PFSK-1 (cell line): ENCODE results near the gene SLC35B4.

ENCODE experiments used
- POLR2AphosphoS5 ChIP-seq: IDR thresholded peaks from 2 replicates; pipeline ENCODE4 v1.6.1; 2012; ENCODE audit warnings: low read depth, mild to moderate bottlenecking, control low read depth, low read length, moderate library complexity
- SIN3A ChIP-seq: IDR thresholded peaks from 2 replicates; pipeline ENCODE4 v1.6.1; 2012; ENCODE audit warnings: mild to moderate bottlenecking, low read length, moderate library complexity, borderline replicate concordance; ENCODE audit not compliant: insufficient read depth
- TAF1 ChIP-seq: IDR thresholded peaks from 2 replicates; pipeline ENCODE4 v1.6.1; 2012; ENCODE audit warnings: low read length, control low read depth, borderline replicate concordance; ENCODE audit not compliant: insufficient read depth
- TF ChIP-seq, protein P1 (sequence below), 2 experiments: IDR thresholded peaks; 2 replicates each; pipeline versions ENCODE4 v1.6.1 to v1.8.0; 2011 to 2012; ENCODE audit warnings: low read depth in 2 of 2, low read length in 2 of 2, control low read depth in 1 of 2, inconsistent platforms in 1 of 2, mild to moderate bottlenecking in 1 of 2, moderate library complexity in 1 of 2; ENCODE audit not compliant: insufficient read depth in 1 of 2

DNA sequence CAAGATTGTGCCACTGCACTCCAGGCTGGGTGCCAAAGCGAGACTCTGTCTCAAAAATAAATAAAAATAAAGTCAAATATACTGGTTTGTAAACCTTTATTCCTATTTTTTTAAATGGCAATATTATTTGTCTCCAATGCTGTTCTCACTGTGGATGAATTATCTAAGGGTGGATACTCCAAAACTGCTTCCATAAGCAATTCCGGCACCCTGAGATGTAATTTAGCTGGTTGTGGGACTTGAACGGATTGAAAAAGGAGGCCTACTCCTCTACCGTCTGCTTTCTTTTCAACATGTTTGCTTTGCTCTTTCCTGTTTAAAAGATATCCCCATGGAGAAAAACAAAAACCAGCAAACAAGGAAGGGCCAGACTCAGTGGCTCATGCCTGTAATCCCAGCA is 54.4 kb downstream of the SLC35B4 start:
- TF ChIP-seq, protein P1, sequence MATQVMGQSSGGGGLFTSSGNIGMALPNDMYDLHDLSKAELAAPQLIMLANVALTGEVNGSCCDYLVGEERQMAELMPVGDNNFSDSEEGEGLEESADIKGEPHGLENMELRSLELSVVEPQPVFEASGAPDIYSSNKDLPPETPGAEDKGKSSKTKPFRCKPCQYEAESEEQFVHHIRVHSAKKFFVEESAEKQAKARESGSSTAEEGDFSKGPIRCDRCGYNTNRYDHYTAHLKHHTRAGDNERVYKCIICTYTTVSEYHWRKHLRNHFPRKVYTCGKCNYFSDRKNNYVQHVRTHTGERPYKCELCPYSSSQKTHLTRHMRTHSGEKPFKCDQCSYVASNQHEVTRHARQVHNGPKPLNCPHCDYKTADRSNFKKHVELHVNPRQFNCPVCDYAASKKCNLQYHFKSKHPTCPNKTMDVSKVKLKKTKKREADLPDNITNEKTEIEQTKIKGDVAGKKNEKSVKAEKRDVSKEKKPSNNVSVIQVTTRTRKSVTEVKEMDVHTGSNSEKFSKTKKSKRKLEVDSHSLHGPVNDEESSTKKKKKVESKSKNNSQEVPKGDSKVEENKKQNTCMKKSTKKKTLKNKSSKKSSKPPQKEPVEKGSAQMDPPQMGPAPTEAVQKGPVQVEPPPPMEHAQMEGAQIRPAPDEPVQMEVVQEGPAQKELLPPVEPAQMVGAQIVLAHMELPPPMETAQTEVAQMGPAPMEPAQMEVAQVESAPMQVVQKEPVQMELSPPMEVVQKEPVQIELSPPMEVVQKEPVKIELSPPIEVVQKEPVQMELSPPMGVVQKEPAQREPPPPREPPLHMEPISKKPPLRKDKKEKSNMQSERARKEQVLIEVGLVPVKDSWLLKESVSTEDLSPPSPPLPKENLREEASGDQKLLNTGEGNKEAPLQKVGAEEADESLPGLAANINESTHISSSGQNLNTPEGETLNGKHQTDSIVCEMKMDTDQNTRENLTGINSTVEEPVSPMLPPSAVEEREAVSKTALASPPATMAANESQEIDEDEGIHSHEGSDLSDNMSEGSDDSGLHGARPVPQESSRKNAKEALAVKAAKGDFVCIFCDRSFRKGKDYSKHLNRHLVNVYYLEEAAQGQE (IDR thresholded peaks at IDR 0.05; ENCODE audit: insufficient read depth in 1 of 2, low read depth in 2 of 2, low read length in 2 of 2), result no peak
- TF ChIP-seq POLR2AphosphoS5 (no peak), TAF1 (no peak), SIN3A (no peak)
